WI38 (cell line): ENCODE results near the gene ANTXR1.
"Not testable (repeated sequence)": the region's sequence is repeated elsewhere in the genome, so short reads cannot be mapped to it uniquely, and the experiment has no call there.

Source experiments
- H3K4me3 ChIP-seq: 2 replicates; pipeline ENCODE4 v1.5.1; 2011; ENCODE audit warnings: low read depth, mild to moderate bottlenecking, control low read depth, low read length
- CTCF ChIP-seq: IDR thresholded peaks from 2 replicates; pipeline ENCODE4 v1.5.1; 2012; ENCODE audit warnings: low read depth, mild to moderate bottlenecking, control low read depth, low read length

Gene ANTXR1

GRCh38 chr2:69225933-69226332 lies 213.0 kb downstream of the ANTXR1 start:
- H3K4me3 ChIP-seq, result no peak overlapping the region
- no peak for TF ChIP-seq CTCF

DNA sequence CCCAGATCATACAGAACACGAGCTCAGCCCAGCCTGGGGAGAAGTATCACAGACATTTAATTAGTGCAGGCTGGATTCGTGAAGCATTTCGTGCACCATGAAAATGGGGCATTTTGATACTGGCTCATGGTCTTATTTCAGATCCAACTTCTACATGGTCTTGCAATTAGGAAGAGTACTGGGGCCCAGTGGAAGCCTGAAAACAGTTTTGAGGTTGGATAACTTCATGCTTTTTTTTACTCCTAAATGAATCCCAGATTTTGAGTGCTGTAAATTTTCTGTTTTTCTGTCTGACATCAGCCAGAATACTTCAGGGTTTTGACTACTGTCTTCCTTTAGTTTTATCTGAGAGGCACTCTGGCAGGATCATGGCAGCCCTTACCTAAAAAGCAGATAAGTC lies 213.9 kb downstream of the ANTXR1 start:
- no peak for TF ChIP-seq CTCF
- H3K4me3 ChIP-seq, result no peak overlapping the region

- no peak for TF ChIP-seq CTCF
- no peak overlapping the region for H3K4me3 ChIP-seq
These were observed 214.7 kb downstream of the ANTXR1 start for GRCh38 chr2:69227716-69228115.

DNA sequence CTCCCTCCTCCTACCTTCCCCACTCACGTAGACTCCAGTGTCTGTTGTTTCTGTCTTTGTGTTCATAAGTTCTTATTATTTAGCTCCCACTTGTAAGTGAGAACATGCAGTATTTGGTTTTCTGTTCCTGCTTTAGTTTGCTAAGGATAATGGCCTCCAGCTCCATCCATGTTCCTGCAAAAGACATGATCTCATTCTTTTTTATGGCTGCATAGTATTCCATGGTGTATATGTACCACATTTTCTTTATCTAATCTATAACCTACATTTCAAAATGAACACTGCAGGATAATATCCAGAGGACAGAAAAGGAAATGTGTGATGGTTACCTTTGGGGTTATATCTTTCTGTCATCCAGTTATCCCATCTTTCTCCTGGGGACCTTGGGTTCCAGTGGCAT lies 218.0 kb downstream of the ANTXR1 start:
- H3K4me3 ChIP-seq, result not testable (repeated sequence)

- TF ChIP-seq CTCF, result no peak
- no peak overlapping the region for H3K4me3 ChIP-seq
These were observed 218.8 kb downstream of the ANTXR1 start for GRCh38 chr2:69231612-69232277.

DNA sequence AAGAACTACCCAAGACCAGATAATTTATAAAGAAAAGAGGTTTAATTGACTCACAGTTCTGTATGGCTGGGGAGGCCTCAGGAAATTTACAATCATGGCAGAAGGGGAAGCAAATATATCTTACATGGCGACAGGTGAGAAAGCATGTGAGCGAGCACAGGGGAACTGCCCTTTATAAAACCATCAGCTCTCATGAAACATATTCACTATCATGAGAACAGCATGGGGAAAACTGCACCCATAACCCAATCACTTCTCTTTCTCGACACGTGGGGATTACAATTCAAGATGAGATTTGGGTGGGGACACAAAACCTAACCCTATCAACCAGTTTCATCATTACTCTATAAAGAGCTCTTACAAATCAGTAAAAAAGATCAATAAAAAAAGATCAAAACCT lies 222.9 kb downstream of the ANTXR1 start:
- H3K4me3 ChIP-seq, result not testable (repeated sequence)

GRCh38 chr2:69237070-69237670 lies 224.2 kb downstream of the ANTXR1 start:
- H3K4me3 ChIP-seq, result no peak overlapping the region
- no peak for TF ChIP-seq CTCF

- TF ChIP-seq CTCF, result no peak
- no peak overlapping the region for H3K4me3 ChIP-seq
These were observed 225.6 kb downstream of the ANTXR1 start for GRCh38 chr2:69238449-69239031.
